MM.1S (cell line): ENCODE data around the gene ZBTB7B.

Experiments used
- EZH2 ChIP-seq: fragments of 300-600 bp; sonication (generic); optimal IDR thresholded peaks from 2 replicates; pipeline ENCODE3; 2017; ENCODE audit warnings: low read depth, mild to moderate bottlenecking, antibody characterized with exemption, low read length, mixed read lengths
- EZH2phosphoT487 ChIP-seq: fragments of 300-600 bp; sonication (generic); IDR thresholded peaks from 2 replicates; pipeline ENCODE4 v1.6.1; 2018; ENCODE audit warnings: antibody characterized with exemption, low read length
- TF ChIP-seq, protein P1 (sequence below): fragments of 300-600 bp; sonication (generic); IDR thresholded peaks from 2 replicates; pipeline ENCODE4 v1.5.1; 2016; ENCODE audit warnings: antibody characterized with exemption, low read length, mixed read lengths

GRCh38 chr1:155001675-155002463 lies 733 bp upstream of the ZBTB7B start:
- TF ChIP-seq, protein P1, sequence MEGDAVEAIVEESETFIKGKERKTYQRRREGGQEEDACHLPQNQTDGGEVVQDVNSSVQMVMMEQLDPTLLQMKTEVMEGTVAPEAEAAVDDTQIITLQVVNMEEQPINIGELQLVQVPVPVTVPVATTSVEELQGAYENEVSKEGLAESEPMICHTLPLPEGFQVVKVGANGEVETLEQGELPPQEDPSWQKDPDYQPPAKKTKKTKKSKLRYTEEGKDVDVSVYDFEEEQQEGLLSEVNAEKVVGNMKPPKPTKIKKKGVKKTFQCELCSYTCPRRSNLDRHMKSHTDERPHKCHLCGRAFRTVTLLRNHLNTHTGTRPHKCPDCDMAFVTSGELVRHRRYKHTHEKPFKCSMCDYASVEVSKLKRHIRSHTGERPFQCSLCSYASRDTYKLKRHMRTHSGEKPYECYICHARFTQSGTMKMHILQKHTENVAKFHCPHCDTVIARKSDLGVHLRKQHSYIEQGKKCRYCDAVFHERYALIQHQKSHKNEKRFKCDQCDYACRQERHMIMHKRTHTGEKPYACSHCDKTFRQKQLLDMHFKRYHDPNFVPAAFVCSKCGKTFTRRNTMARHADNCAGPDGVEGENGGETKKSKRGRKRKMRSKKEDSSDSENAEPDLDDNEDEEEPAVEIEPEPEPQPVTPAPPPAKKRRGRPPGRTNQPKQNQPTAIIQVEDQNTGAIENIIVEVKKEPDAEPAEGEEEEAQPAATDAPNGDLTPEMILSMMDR, result peak; percentile 70
- TF ChIP-seq EZH2, result no peak
- no peak for TF ChIP-seq EZH2phosphoT487
